Panc1 (cell line): ENCODE results near the gene MEGF11. TPM values are rescaled to one million over a fixed set of nuclear protein-coding genes. Genes with fewer than 3 reads are reported as not detected.

Experiments used
- ATAC-seq: fragments of 200-7000 bp; cut with Tn5 transposase; 2 replicates; pipeline ENCODE4 v1.9.1; 2020; ENCODE audit warnings: mild to moderate bottlenecking, moderate library complexity
- BruUV-seq: library from RNA; stranded (reverse); fragments of 400-500 nt; replicated peaks from 2 replicates; lab custom pipeline; 2021; lab: Mats Ljungman, UMichigan
- CTCF ChIA-PET: fragments of 300-600 bp; sonication (Branson Sonifier 250); formaldehyde crosslinking; loops from one replicate; lab custom pipeline; 2022; ENCODE audit warnings: antibody characterized with exemption; lab: Charles Lee
- POLR2A ChIA-PET: fragments of 300-600 bp; sonication (Branson Sonifier 250); formaldehyde crosslinking; loops from one replicate; lab custom pipeline; 2022; ENCODE audit warnings: antibody characterized with exemption; lab: Charles Lee
- DNase-seq: peaks from one replicate; pipeline ENCODE4 v3.0.0-alpha.2; 2010; ENCODE audit warnings: low read depth, low spot score
- H3K27ac ChIP-seq: 2 replicates; pipeline ENCODE4 v1.5.1; 2011; ENCODE audit warnings: mild to moderate bottlenecking, low read length, inconsistent platforms
- H3K27me3 ChIP-seq: fragments of 200-500 bp; sonication (Bioruptor generic); 2 replicates; pipeline ENCODE4 v1.6.0; 2014; ENCODE audit warnings: low read length, inconsistent platforms; ENCODE audit not compliant: control insufficient read depth, insufficient read depth
- H3K36me3 ChIP-seq: fragments of 200-500 bp; sonication (Bioruptor generic); 2 replicates; pipeline ENCODE4 v1.5.1; 2014; ENCODE audit warnings: inconsistent platforms, mild to moderate bottlenecking, low read length, moderate library complexity; ENCODE audit not compliant: control insufficient read depth, insufficient read depth
- H3K4me1 ChIP-seq: 2 replicates; pipeline ENCODE4 v1.5.1; 2011; ENCODE audit warnings: inconsistent platforms, mild to moderate bottlenecking, low read length, moderate library complexity; ENCODE audit not compliant: control insufficient read depth, insufficient read depth
- H3K4me3 ChIP-seq, 2 experiments: 2 replicates each; pipeline ENCODE4 v1.5.1; 2011 to 2012; ENCODE audit warnings: low read depth in 2 of 2, low read length in 2 of 2, mild to moderate bottlenecking in 2 of 2, inconsistent platforms in 1 of 2, moderate library complexity in 1 of 2
- H3K9me3 ChIP-seq: fragments of 200-500 bp; sonication (Bioruptor generic); 2 replicates; pipeline ENCODE4 v1.5.1; 2014; ENCODE audit warnings: low read depth, mild to moderate bottlenecking, inconsistent platforms, low read length, moderate library complexity; ENCODE audit not compliant: control insufficient read depth, insufficient read depth
- POLR2AphosphoS5 ChIP-seq: IDR thresholded peaks from 2 replicates; pipeline ENCODE4 v1.6.1; 2012; ENCODE audit warnings: mild to moderate bottlenecking, low read depth, low read length, moderate library complexity
- SIN3A ChIP-seq: IDR thresholded peaks from 2 replicates; pipeline ENCODE4 v1.6.1; 2012; ENCODE audit warnings: low read depth, mild to moderate bottlenecking, low read length, moderate library complexity, borderline replicate concordance; ENCODE audit not compliant: insufficient read depth
- TCF7L2 ChIP-seq: IDR thresholded peaks from 2 replicates; pipeline ENCODE4 v1.6.1; 2011; ENCODE audit warnings: mild to moderate bottlenecking, low read depth, low read length, inconsistent platforms
- in situ Hi-C: cut with HindIII; loops from 2 replicates; pipeline ENCODE4 v1.10.0; 2016; ENCODE audit warnings: low sequenced_read_pairs, low pct_unique_long_range_greater_than_20kb
- intact Hi-C: fragments of 100-400 bp; cut with micrococcal nuclease; formaldehyde crosslinking; loops from one replicate; pipeline ENCODE4 v1.10.0; 2022; ENCODE audit not compliant: unreplicated experiment
- total RNA-seq: library from RNA; stranded (reverse); gene quantifications from one replicate; pipeline ENCODE4 v1.2.1, GENCODE V29; 2021; ENCODE audit not compliant: unreplicated experiment
- TF ChIP-seq, protein P1 (sequence below): fragments of 450-650 bp; IDR thresholded peaks from 2 replicates; pipeline ENCODE4 v1.5.1; 2017; ENCODE audit warnings: mild to moderate bottlenecking
- TF ChIP-seq, protein P2 (sequence below), 2 experiments: IDR thresholded peaks; 2 replicates each; pipeline ENCODE4 v1.6.1; 2011 to 2012; ENCODE audit warnings: low read depth in 2 of 2, control low read depth in 1 of 2, low read length in 1 of 2, mild to moderate bottlenecking in 1 of 2, moderate library complexity in 1 of 2; ENCODE audit not compliant: insufficient read depth in 1 of 2

The MEGF11 gene
- total RNA-seq, 1 experiment from 2014 or later, result 0.95 TPM

DNA sequence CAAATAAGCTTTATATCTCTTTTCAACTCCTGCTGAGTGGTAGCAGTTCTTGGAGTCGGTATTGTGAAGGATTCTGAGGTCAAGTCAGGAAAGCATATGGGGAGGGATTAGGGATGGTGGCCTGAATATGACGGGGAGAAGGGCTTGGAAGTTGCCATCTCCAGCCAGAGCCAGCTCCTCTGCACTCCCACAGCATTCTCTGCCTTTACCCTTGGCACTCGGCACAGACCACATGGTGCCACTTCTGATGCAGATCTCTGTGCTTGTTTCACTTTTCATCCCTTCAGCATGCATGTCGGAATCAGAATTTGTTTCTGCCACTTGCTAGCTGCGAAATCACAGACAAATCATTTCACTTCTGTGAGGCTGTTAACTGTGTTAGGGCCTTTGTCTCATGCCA, 331.8 kb downstream of the MEGF11 start:
- Histone ChIP-seq H3K9me3 (no peaks in the 10 kb centered on the region), H3K27me3 (no peaks in the 10 kb centered on the region), H3K36me3 (no peaks in the 10 kb centered on the region), H3K27ac (no peak overlapping the region), H3K4me1 (no peaks in the 10 kb centered on the region), H3K4me3 (no peak overlapping the region)
- CTCF ChIA-PET, result no interaction called here
- BruUV-seq, result no TSS peak
- DNase-seq, result no peak
- in situ Hi-C loops, result no loop called here
- POLR2A ChIA-PET, result no interaction called here
- TF ChIP-seq, protein P1, sequence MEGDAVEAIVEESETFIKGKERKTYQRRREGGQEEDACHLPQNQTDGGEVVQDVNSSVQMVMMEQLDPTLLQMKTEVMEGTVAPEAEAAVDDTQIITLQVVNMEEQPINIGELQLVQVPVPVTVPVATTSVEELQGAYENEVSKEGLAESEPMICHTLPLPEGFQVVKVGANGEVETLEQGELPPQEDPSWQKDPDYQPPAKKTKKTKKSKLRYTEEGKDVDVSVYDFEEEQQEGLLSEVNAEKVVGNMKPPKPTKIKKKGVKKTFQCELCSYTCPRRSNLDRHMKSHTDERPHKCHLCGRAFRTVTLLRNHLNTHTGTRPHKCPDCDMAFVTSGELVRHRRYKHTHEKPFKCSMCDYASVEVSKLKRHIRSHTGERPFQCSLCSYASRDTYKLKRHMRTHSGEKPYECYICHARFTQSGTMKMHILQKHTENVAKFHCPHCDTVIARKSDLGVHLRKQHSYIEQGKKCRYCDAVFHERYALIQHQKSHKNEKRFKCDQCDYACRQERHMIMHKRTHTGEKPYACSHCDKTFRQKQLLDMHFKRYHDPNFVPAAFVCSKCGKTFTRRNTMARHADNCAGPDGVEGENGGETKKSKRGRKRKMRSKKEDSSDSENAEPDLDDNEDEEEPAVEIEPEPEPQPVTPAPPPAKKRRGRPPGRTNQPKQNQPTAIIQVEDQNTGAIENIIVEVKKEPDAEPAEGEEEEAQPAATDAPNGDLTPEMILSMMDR, result no peak
- TF ChIP-seq SIN3A (no peak), TCF7L2 (no peak), POLR2AphosphoS5 (no peak)
- TF ChIP-seq, protein P2, sequence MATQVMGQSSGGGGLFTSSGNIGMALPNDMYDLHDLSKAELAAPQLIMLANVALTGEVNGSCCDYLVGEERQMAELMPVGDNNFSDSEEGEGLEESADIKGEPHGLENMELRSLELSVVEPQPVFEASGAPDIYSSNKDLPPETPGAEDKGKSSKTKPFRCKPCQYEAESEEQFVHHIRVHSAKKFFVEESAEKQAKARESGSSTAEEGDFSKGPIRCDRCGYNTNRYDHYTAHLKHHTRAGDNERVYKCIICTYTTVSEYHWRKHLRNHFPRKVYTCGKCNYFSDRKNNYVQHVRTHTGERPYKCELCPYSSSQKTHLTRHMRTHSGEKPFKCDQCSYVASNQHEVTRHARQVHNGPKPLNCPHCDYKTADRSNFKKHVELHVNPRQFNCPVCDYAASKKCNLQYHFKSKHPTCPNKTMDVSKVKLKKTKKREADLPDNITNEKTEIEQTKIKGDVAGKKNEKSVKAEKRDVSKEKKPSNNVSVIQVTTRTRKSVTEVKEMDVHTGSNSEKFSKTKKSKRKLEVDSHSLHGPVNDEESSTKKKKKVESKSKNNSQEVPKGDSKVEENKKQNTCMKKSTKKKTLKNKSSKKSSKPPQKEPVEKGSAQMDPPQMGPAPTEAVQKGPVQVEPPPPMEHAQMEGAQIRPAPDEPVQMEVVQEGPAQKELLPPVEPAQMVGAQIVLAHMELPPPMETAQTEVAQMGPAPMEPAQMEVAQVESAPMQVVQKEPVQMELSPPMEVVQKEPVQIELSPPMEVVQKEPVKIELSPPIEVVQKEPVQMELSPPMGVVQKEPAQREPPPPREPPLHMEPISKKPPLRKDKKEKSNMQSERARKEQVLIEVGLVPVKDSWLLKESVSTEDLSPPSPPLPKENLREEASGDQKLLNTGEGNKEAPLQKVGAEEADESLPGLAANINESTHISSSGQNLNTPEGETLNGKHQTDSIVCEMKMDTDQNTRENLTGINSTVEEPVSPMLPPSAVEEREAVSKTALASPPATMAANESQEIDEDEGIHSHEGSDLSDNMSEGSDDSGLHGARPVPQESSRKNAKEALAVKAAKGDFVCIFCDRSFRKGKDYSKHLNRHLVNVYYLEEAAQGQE (IDR thresholded peaks at IDR 0.05; ENCODE audit: insufficient read depth in 1 of 2, low read depth in 2 of 2, low read length in 1 of 2), result no peak
- ATAC-seq, result no peak
- intact Hi-C loops, result no loop called here

DNA sequence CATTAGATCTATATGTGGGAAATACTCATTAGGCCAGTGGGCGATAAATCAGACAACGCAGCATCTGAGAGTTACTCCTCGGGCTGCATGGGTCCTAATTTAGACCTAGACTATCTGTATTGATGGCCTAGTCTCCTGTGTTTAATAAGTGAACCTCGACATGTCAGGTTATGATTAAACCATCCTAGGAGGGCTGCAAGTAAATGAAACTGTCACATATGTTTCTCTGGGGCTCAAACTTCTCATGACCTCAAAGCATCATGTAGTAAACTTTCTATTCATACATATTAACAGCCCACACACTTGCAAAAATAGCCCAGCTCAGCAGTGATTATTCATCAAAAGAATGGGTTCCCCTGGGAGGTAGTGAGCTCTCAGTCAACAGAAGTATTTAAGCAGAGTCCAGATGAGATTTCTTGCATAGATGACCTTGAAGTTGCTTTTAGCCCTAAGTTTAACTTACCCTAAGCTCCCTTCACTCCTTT, 332.7 kb downstream of the MEGF11 start:
- ATAC-seq (no peak), DNase-seq (no peak)
- in situ Hi-C loops, result no loop called here
- Histone ChIP-seq H3K27ac (no peak overlapping the region), H3K4me1 (no peaks in the 10 kb centered on the region), H3K36me3 (no peaks in the 10 kb centered on the region), H3K4me3 (no peak overlapping the region), H3K9me3 (no peaks in the 10 kb centered on the region), H3K27me3 (no peaks in the 10 kb centered on the region)
- TF ChIP-seq, protein P2 (IDR thresholded peaks at IDR 0.05; ENCODE audit: insufficient read depth in 1 of 2, low read depth in 2 of 2, low read length in 1 of 2), result no peak
- TF ChIP-seq TCF7L2, result no peak
- TF ChIP-seq SIN3A, result no peak
- intact Hi-C loops, result no loop called here
- no TSS peak for BruUV-seq
- ChIA-PET POLR2A (no interaction called here), CTCF (no interaction called here)
